HepG2 (cell line): ENCODE measurements around the gene CERS1. TPM values are rescaled to one million over a fixed set of nuclear protein-coding genes. Genes with fewer than 3 reads are reported as not detected.

Experiments
- MTA3 ChIP-seq: sonication (generic); formaldehyde crosslinking; IDR thresholded peaks from 2 replicates; pipeline ENCODE4 v1.4.0; 2020; ENCODE audit warnings: missing genetic modification reagents
- RBM22 ChIP-seq: fragments of 200-400 bp; formaldehyde crosslinking; optimal IDR thresholded peaks from 2 replicates; pipeline ENCODE3; 2017; ENCODE audit warnings: mild to moderate bottlenecking, low read length, moderate library complexity
- SMAD3 ChIP-seq: sonication (generic); formaldehyde crosslinking; IDR thresholded peaks from 2 replicates; pipeline ENCODE4 v1.4.0; 2020; ENCODE audit warnings: missing genetic modification reagents
- YY1 ChIP-seq: IDR thresholded peaks from 2 replicates; pipeline ENCODE4 v1.6.1; 2011; ENCODE audit warnings: low read length, low read depth, moderate library complexity, mild to moderate bottlenecking; ENCODE audit not compliant: insufficient read depth, insufficient replicate concordance
- ZFP36 ChIP-seq: fragments of 150-350 bp; IDR thresholded peaks from 2 replicates; pipeline ENCODE4 v1.6.1; 2018; ENCODE audit warnings: borderline replicate concordance, low read length, low read depth; ENCODE audit not compliant: partially characterized antibody
- ZNF260 ChIP-seq: sonication (generic); formaldehyde crosslinking; IDR thresholded peaks from 2 replicates; pipeline ENCODE4 v1.4.0; 2020; ENCODE audit warnings: missing genetic modification reagents, low read depth, mild to moderate bottlenecking, borderline replicate concordance
- ZNF431 ChIP-seq: sonication (generic); formaldehyde crosslinking; IDR thresholded peaks from 2 replicates; pipeline ENCODE4 v1.9.0; 2022; ENCODE audit warnings: missing genetic modification reagents, low read depth, mild to moderate bottlenecking, borderline replicate concordance
- ZNF549 ChIP-seq: sonication (generic); formaldehyde crosslinking; IDR thresholded peaks from 2 replicates; pipeline ENCODE4 v1.5.0; 2020; ENCODE audit warnings: missing genetic modification reagents
- ZNF703 ChIP-seq: sonication (generic); formaldehyde crosslinking; IDR thresholded peaks from 2 replicates; pipeline ENCODE4 v1.5.1; 2020; ENCODE audit warnings: missing genetic modification reagents, mild to moderate bottlenecking, moderate library complexity, borderline replicate concordance
- polyA plus RNA-seq, 8 experiments: library from polyadenylated mRNA; depleted of rRNA in 3 of 8; stranded (reverse) in 7 of 8; unstranded in 1 of 8; fragments of >200 nt; fragmentation: Illumina TruSeq in 4 of 8; extraction: Trizol in 4 of 8; gene quantifications; 2 replicates each; pipeline versions ENCODE4 v1.2.1 to v1.2.3, GENCODE V29; 2011 to 2016; ENCODE audit warnings: low read depth in 4 of 8, missing spikeins in 1 of 8, mixed read lengths in 1 of 8; ENCODE audit not compliant: insufficient read depth in 1 of 8
- total RNA-seq, 5 experiments: library from RNA; depleted of rRNA; stranded (reverse); fragments of >200 nt; fragmentation: Illumina TruSeq; extraction: Trizol; gene quantifications; 2 replicates each; pipeline ENCODE4 v1.2.3, GENCODE V29; 2016; ENCODE audit warnings: low read depth in 1 of 5
- TF ChIP-seq, protein P1 (sequence below): sonication (generic); formaldehyde crosslinking; IDR thresholded peaks from 2 replicates; pipeline ENCODE4 v1.4.0; 2020; ENCODE audit warnings: missing genetic modification reagents, borderline replicate concordance
- TF ChIP-seq, protein P2 (sequence below): sonication (generic); formaldehyde crosslinking; IDR thresholded peaks from 2 replicates; pipeline ENCODE4 v1.4.0; 2020; ENCODE audit warnings: missing genetic modification reagents
- TF ChIP-seq, protein P3 (sequence below): IDR thresholded peaks from 2 replicates; pipeline ENCODE4 v1.6.1; 2016; ENCODE audit warnings: low read depth, missing genetic modification reagents, missing compliant biosample characterization
- TF ChIP-seq, protein P4 (sequence below): sonication (generic); formaldehyde crosslinking; IDR thresholded peaks from 2 replicates; pipeline ENCODE4 v1.8.0; 2022; ENCODE audit warnings: mild to moderate bottlenecking, missing genetic modification reagents, borderline replicate concordance

CERS1 gene
- total and polyA plus RNA-seq, 2 of the 13 experiments (the other 11 are each of a cell fraction or from before 2014, with no cell fraction given), result 4.6 to 9.8 TPM

DNA sequence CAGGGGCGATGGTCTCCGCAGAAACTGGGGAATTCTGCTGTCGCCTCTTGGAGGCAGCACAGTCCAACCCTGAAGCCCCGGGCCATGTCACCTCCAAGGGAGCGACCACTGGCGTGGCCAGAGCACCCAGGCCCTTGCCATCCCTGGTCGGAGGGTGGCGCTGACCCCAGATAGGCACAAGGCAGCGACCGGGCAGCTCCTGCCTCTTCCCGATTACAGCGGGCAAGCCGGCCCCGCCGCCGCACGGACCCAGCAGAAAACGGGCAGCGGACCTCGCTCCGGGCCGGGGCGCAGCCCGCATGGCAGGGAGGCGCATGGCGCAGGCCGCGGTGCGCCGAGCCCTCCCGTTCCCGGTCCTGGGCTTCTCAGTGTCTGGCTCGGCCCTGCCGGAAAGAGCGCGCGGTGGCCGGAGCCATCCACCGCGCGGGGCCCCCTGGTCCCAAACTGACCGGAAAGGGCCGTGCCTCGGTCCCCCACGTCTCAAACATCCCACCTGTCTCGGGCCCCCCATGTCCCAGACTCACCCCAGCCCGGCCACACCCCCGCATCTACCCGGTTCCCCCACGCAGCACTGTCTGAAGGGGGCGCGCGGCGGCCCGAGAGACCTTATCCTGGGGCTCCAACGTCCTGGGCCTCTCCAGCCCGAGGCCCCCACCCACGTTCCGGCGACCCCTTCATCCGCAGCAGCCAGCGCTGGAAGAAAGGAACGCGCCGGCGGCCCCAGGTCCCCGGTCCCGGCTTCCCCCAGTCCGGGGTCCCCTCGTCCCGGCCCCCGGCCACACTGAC, 727 bp downstream of the CERS1 start (continued):
- TF ChIP-seq, protein P1, sequence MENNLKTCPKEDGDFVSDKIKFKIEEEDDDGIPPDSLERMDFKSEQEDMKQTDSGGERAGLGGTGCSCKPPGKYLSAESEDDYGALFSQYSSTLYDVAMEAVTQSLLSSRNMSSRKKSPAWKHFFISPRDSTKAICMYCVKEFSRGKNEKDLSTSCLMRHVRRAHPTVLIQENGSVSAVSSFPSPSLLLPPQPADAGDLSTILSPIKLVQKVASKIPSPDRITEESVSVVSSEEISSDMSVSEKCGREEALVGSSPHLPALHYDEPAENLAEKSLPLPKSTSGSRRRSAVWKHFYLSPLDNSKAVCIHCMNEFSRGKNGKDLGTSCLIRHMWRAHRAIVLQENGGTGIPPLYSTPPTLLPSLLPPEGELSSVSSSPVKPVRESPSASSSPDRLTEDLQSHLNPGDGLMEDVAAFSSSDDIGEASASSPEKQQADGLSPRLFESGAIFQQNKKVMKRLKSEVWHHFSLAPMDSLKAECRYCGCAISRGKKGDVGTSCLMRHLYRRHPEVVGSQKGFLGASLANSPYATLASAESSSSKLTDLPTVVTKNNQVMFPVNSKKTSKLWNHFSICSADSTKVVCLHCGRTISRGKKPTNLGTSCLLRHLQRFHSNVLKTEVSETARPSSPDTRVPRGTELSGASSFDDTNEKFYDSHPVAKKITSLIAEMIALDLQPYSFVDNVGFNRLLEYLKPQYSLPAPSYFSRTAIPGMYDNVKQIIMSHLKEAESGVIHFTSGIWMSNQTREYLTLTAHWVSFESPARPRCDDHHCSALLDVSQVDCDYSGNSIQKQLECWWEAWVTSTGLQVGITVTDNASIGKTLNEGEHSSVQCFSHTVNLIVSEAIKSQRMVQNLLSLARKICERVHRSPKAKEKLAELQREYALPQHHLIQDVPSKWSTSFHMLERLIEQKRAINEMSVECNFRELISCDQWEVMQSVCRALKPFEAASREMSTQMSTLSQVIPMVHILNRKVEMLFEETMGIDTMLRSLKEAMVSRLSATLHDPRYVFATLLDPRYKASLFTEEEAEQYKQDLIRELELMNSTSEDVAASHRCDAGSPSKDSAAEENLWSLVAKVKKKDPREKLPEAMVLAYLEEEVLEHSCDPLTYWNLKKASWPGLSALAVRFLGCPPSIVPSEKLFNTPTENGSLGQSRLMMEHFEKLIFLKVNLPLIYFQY (CRISPR knock-in tag), result no peak
- no peak for TF ChIP-seq RBM22
- TF ChIP-seq ZNF549, result no peak
- TF ChIP-seq, protein P2, sequence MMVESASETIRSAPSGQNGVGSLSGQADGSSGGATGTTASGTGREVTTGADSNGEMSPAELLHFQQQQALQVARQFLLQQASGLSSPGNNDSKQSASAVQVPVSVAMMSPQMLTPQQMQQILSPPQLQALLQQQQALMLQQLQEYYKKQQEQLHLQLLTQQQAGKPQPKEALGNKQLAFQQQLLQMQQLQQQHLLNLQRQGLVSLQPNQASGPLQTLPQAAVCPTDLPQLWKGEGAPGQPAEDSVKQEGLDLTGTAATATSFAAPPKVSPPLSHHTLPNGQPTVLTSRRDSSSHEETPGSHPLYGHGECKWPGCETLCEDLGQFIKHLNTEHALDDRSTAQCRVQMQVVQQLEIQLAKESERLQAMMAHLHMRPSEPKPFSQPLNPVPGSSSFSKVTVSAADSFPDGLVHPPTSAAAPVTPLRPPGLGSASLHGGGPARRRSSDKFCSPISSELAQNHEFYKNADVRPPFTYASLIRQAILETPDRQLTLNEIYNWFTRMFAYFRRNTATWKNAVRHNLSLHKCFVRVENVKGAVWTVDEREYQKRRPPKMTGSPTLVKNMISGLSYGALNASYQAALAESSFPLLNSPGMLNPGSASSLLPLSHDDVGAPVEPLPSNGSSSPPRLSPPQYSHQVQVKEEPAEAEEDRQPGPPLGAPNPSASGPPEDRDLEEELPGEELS (CRISPR knock-in tag), result no peak
- no peak for TF ChIP-seq ZNF431 (CRISPR knock-in tag)
- no peak for TF ChIP-seq ZFP36
- TF ChIP-seq YY1, result peak; percentile 48
- TF ChIP-seq ZNF260, result no peak
- TF ChIP-seq ZNF703 (CRISPR knock-in tag), result no peak
- no peak for TF ChIP-seq MTA3
- no peak for TF ChIP-seq SMAD3 (CRISPR knock-in tag)
- TF ChIP-seq, protein P3, sequence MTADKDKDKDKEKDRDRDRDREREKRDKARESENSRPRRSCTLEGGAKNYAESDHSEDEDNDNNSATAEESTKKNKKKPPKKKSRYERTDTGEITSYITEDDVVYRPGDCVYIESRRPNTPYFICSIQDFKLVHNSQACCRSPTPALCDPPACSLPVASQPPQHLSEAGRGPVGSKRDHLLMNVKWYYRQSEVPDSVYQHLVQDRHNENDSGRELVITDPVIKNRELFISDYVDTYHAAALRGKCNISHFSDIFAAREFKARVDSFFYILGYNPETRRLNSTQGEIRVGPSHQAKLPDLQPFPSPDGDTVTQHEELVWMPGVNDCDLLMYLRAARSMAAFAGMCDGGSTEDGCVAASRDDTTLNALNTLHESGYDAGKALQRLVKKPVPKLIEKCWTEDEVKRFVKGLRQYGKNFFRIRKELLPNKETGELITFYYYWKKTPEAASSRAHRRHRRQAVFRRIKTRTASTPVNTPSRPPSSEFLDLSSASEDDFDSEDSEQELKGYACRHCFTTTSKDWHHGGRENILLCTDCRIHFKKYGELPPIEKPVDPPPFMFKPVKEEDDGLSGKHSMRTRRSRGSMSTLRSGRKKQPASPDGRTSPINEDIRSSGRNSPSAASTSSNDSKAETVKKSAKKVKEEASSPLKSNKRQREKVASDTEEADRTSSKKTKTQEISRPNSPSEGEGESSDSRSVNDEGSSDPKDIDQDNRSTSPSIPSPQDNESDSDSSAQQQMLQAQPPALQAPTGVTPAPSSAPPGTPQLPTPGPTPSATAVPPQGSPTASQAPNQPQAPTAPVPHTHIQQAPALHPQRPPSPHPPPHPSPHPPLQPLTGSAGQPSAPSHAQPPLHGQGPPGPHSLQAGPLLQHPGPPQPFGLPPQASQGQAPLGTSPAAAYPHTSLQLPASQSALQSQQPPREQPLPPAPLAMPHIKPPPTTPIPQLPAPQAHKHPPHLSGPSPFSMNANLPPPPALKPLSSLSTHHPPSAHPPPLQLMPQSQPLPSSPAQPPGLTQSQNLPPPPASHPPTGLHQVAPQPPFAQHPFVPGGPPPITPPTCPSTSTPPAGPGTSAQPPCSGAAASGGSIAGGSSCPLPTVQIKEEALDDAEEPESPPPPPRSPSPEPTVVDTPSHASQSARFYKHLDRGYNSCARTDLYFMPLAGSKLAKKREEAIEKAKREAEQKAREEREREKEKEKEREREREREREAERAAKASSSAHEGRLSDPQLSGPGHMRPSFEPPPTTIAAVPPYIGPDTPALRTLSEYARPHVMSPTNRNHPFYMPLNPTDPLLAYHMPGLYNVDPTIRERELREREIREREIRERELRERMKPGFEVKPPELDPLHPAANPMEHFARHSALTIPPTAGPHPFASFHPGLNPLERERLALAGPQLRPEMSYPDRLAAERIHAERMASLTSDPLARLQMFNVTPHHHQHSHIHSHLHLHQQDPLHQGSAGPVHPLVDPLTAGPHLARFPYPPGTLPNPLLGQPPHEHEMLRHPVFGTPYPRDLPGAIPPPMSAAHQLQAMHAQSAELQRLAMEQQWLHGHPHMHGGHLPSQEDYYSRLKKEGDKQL (CRISPR knock-in tag), result no peak
- TF ChIP-seq, protein P4, sequence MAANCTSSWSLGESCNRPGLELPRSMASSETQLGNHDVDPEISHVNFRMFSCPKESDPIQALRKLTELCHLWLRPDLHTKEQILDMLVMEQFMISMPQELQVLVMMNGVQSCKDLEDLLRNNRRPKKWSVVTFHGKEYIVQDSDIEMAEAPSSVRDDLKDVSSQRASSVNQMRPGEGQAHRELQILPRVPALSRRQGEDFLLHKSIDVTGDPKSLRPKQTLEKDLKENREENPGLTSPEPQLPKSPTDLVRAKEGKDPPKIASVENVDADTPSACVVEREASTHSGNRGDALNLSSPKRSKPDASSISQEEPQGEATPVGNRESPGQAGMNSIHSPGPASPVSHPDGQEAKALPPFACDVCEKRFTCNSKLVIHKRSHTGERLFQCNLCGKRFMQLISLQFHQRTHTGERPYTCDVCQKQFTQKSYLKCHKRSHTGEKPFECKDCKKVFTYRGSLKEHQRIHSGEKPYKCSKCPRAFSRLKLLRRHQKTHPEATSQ, result no peak; the same call in 1 of the 2 replicates
